ENCODE data around the gene SDR42E2. TPM values are rescaled to one million over a fixed set of nuclear protein-coding genes. Genes with fewer than 3 reads are reported as not detected.

SDR42E2 gene
- total and polyA plus RNA-seq, 10 of the 15 experiments (the other 5 are each of a cell fraction or from before 2014, with no cell fraction given): 0.01 to 0.09 (median 0.08) TPM; not detected in 4

GRCh38 chr16:22195445-22195694, 33.1 kb downstream of the SDR42E2 start:
- Histone ChIP-seq H3K4me2 (ENCODE audit: control insufficient read depth, insufficient read depth) (peak overlapping the region; percentile 81), H3K9me3 (replicated peaks; ENCODE audit: control insufficient read depth, insufficient read depth, low read length) (no peaks in the 10 kb centered on the region), H3K4me3 (no peak overlapping the region), H3K27me3 (replicated peaks in 1 of 2; ENCODE audit: control insufficient read depth in 2 of 2, insufficient read depth in 2 of 2, low read length in 1 of 2) (no peaks in the 10 kb centered on the region), H4K20me1 (ENCODE audit: control insufficient read depth, insufficient read depth) (no peaks in the 10 kb centered on the region), H3K4me1 (ENCODE audit: control insufficient read depth, insufficient read depth, low read length) (peaks cover 41% of the 10 kb centered on the region), H3K27ac (ENCODE audit: control insufficient read depth, insufficient read depth) (peak overlapping the region; percentile 77), H2AFZ (ENCODE audit: control insufficient read depth, low read depth, low read length) (no peak overlapping the region), H3K9ac (ENCODE audit: control insufficient read depth, insufficient read depth, low read length) (no peak overlapping the region), H3K79me2 (ENCODE audit: control insufficient read depth, insufficient read depth, low read length) (no peaks in the 10 kb centered on the region), H3K36me3 (ENCODE audit: control insufficient read depth in 2 of 2, insufficient read depth in 2 of 2, low read length in 1 of 2) (no peaks in the 10 kb centered on the region)
- SMC1A ChIA-PET (ENCODE audit: uncharacterized antibody, unreplicated experiment): interaction anchor here (0.6 to 9.0 kb wide), 8 partner anchors 10 to 243 kb away, joined by 3 to 86 read pairs (median 10); partner anchors contain the start of genes EEF2K and POLR3E
- CTCF ChIA-PET: interaction anchor here (0.8 to 8.4 kb wide), 3 partner anchors 12 to 103 kb away, joined by 3 to 132 read pairs (median 91); partner anchors contain the start of genes EEF2K and POLR3E
- ATAC-seq: no peak
- in situ Hi-C loops (cut with MboI) (loop anchor here (5.0 kb wide), 1 partner anchor 102 kb away; the partner anchor contains the start of gene POLR3E), intact Hi-C loops (cut with micrococcal nuclease; ENCODE audit: unreplicated experiment) (loop anchor here (1.0 kb wide), 2 partner anchors 11 to 102 kb away; partner anchors contain the start of genes EEF2K and POLR3E)
- no TSS peak for BruUV-seq (replicated peaks)
- POLR2A ChIA-PET: interaction anchor here (1.4 to 6.0 kb wide), 3 partner anchors 11 to 159 kb away, joined by 6 to 104 read pairs (median 21); partner anchors contain the start of genes EEF2K and POLR3E
- FAIRE-seq: no peak
- RAD21 ChIA-PET (ENCODE audit: unreplicated experiment): interaction anchor here (1.0 to 7.8 kb wide), 4 partner anchors 11 to 158 kb away, joined by 3 to 74 read pairs (median 33); partner anchors contain the start of genes EEF2K and POLR3E
- DNase-seq (ENCODE audit: low read depth, low spot score): no peak
- no peak for TF ChIP-seq TCF3 (IDR thresholded peaks at IDR 0.05; ENCODE audit: borderline replicate concordance, insufficient read depth, low read depth, low read length)
- 0 out of 2 replicates have a peak, but pooled peaks have one; percentile 29 for TF ChIP-seq CHD4 (IDR thresholded peaks at IDR 0.05)
- TF ChIP-seq, protein P1, sequence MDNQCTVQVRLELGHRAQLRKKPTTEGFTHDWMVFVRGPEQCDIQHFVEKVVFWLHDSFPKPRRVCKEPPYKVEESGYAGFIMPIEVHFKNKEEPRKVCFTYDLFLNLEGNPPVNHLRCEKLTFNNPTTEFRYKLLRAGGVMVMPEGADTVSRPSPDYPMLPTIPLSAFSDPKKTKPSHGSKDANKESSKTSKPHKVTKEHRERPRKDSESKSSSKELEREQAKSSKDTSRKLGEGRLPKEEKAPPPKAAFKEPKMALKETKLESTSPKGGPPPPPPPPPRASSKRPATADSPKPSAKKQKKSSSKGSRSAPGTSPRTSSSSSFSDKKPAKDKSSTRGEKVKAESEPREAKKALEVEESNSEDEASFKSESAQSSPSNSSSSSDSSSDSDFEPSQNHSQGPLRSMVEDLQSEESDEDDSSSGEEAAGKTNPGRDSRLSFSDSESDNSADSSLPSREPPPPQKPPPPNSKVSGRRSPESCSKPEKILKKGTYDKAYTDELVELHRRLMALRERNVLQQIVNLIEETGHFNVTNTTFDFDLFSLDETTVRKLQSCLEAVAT (IDR thresholded peaks at IDR 0.05): no peak
- TF ChIP-seq CBX5 (IDR thresholded peaks at IDR 0.05; ENCODE audit: low read depth): no peak
- 0 out of 2 replicates have a peak, but pooled peaks have one; percentile 31 for TF ChIP-seq RB1 (IDR thresholded peaks at IDR 0.05; ENCODE audit: borderline replicate concordance)
- TF ChIP-seq YBX1 (IDR thresholded peaks at IDR 0.05): 0 out of 2 replicates have a peak, but pooled peaks have one; percentile 19

Data from GM12878 (cell line).